Measurements from ENCODE around the gene ITGA4.
A peak's percentile ranks its signal among the peaks of the same experiment; 100 is the strongest.

The ITGA4 gene

GRCh38 chr2:181576431-181576830, 119.2 kb downstream of the ITGA4 start:
- no peak for DNase-seq

- DNase-seq: no peak
These were observed 121.6 kb downstream of the ITGA4 start for GRCh38 chr2:181578829-181579228.

- peak; percentile 5 for DNase-seq
These were observed 124.3 kb downstream of the ITGA4 start for GRCh38 chr2:181581534-181581933.

GRCh38 chr2:181585732-181586131, 128.5 kb downstream of the ITGA4 start:
- peak; percentile 3 for DNase-seq

All from DMS79 (cell line).